Kidney (tissue), 14 donors: ENCODE data around the gene RAPGEF5. TPM values are rescaled to one million over a fixed set of nuclear protein-coding genes. Genes with fewer than 3 reads are reported as not detected.

Experiments
- DNase-seq, 5 donors: peaks; one replicate each; pipeline ENCODE4 v3.0.0-alpha.2; 2013 to 2020
- FAIRE-seq: peaks from 2 replicates; lab custom pipeline; 2012; peaks lifted over from hg19 to GRCh38; lab: Jason Lieb, UNC
- H3K27ac ChIP-seq, 2 donors: one replicate each; pipeline ENCODE4 v1.7.0; 2013; ENCODE audit warnings: low read depth in 2 of 2, low read length in 2 of 2, inconsistent platforms in 1 of 2
- H3K27me3 ChIP-seq: one replicate; pipeline ENCODE4 v1.7.1; 2013; ENCODE audit warnings: low read length, inconsistent platforms; ENCODE audit not compliant: control insufficient read depth, insufficient read depth
- H3K36me3 ChIP-seq, 3 donors: one replicate each; pipeline versions ENCODE4 v1.7.0 to v1.7.1; 2013; ENCODE audit warnings: low read length in 3 of 3, control low read depth in 1 of 3, inconsistent platforms in 1 of 3; ENCODE audit not compliant: insufficient read depth in 3 of 3, control insufficient read depth in 2 of 3
- H3K4me1 ChIP-seq, 3 donors: one replicate each; pipeline versions ENCODE4 v1.7.0 to v1.7.1; 2013; ENCODE audit warnings: low read length in 3 of 3, inconsistent platforms in 1 of 3, low read depth in 1 of 3; ENCODE audit not compliant: control insufficient read depth in 2 of 3, insufficient read depth in 2 of 3
- H3K4me3 ChIP-seq, 3 donors: one replicate each; pipeline versions ENCODE4 v1.7.0 to v1.8.1; 2013; ENCODE audit warnings: low read length in 3 of 3, control low read depth in 1 of 3, inconsistent platforms in 1 of 3
- H3K9ac ChIP-seq, 3 donors: one replicate each; pipeline versions ENCODE4 v1.7.0 to v1.7.1; 2013; ENCODE audit warnings: low read length in 3 of 3, control low read depth in 1 of 3, inconsistent platforms in 1 of 3
- H3K9me3 ChIP-seq, 3 donors: one replicate each; pipeline versions ENCODE4 v1.7.0 to v1.7.1; 2013; ENCODE audit warnings: low read length in 3 of 3, control low read depth in 1 of 3, inconsistent platforms in 1 of 3; ENCODE audit not compliant: control insufficient read depth in 2 of 3, insufficient read depth in 1 of 3
- intact Hi-C: fragments of 100-400 bp; cut with DNase I; formaldehyde crosslinking; loops from one replicate; pipeline ENCODE4 v1.11.1; 2022
- polyA plus RNA-seq: library from polyadenylated mRNA; stranded (reverse); fragments of 350-450 nt; fragmentation: Illumina TruSeq; extraction: RNeasy Lipid Tissue Mini Kit (QIAGEN cat#74804); gene quantifications from one replicate; pipeline ENCODE4 v1.2.3, GENCODE V29; 2014; ENCODE audit warnings: low read depth, low replicate concordance; ENCODE audit not compliant: insufficient read depth
- total RNA-seq: library from RNA; stranded (reverse); fragmentation: NEBNext Ultra II Directional; extraction: Animal tissue kit (Norgen Biotek cat#: 25700); gene quantifications from one replicate; pipeline ENCODE4 v1.2.1, GENCODE V29; 2021
- TF ChIP-seq, protein P1 (sequence below): IDR thresholded peaks from 3 replicates; pipeline ENCODE4 v1.5.1; 2012; ENCODE audit warnings: mild to moderate bottlenecking, moderate library complexity, borderline replicate concordance; ENCODE audit not compliant: insufficient read depth; ENCODE audit errors: extremely low read depth
- donor health status: control.
- donor health status: control.
- donor health status: control.
- donor health status: control.
- donor health status: control.
- donor health status: DM: yes; HTN: yes; CAD: no.
- donor health status: Normal renal cell carcinoma (clear cell type).

Gene RAPGEF5
- total and polyA plus RNA-seq, 2 donors from 2014 or later, result 3.9 to 67.8 TPM

DNA sequence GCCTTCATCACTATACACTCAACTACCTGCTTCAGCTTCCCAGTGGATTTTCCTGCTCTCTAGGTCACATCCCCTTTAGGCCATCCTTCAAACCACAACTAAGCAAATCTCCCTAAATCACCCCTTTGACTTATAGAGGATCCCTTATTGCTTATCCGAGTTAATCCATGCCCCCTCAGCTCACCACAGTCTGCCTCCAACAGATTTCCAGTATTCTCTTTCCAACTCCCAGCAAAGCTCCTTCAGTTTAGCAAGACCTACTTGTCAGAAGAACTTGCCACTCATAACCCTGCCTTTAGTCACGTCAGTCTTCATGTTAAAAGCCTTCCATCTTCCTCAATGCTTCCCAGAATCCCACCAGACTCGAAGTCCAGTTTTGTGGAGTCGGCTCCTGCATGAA, 38.6 kb downstream of the RAPGEF5 start:
- TF ChIP-seq, protein P1, sequence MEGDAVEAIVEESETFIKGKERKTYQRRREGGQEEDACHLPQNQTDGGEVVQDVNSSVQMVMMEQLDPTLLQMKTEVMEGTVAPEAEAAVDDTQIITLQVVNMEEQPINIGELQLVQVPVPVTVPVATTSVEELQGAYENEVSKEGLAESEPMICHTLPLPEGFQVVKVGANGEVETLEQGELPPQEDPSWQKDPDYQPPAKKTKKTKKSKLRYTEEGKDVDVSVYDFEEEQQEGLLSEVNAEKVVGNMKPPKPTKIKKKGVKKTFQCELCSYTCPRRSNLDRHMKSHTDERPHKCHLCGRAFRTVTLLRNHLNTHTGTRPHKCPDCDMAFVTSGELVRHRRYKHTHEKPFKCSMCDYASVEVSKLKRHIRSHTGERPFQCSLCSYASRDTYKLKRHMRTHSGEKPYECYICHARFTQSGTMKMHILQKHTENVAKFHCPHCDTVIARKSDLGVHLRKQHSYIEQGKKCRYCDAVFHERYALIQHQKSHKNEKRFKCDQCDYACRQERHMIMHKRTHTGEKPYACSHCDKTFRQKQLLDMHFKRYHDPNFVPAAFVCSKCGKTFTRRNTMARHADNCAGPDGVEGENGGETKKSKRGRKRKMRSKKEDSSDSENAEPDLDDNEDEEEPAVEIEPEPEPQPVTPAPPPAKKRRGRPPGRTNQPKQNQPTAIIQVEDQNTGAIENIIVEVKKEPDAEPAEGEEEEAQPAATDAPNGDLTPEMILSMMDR, result no peak
- intact Hi-C loops, result no loop called here
- Histone ChIP-seq H3K36me3 (no peaks in the 10 kb centered on the region), H3K27ac (no peak overlapping the region), H3K9me3 (no peaks in the 10 kb centered on the region), H3K27me3 (no peaks in the 10 kb centered on the region), H3K4me3 (no peak overlapping the region), H3K9ac (no peak overlapping the region), H3K4me1 (no peaks in the 10 kb centered on the region)
- FAIRE-seq (no peak), DNase-seq (no peak)

DNA sequence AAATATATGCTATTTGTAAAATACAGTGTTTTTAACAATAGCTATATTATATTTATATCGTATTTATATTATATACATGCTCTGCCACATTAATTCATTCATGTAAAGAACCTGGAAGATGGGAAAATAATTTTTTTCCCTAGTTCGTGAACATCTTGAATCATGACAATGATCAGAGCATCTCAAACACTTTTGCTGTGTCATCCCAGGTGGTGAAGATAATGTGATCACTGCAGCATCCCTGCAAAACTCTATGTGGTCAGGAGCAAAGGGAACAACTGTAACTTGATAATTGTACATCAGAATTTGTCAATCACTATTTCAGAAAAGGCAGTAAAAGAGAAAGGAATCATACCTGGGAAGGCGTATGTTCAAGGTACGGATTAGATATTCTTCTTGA, 39.3 kb downstream of the RAPGEF5 start:
- no peaks in the 10 kb centered on the region for H3K36me3 ChIP-seq
- no peaks in the 10 kb centered on the region for H3K9me3 ChIP-seq
- no peak overlapping the region for H3K9ac ChIP-seq
- no peaks in the 10 kb centered on the region for H3K4me1 ChIP-seq
- FAIRE-seq (no peak), DNase-seq (no peak)
- no peak overlapping the region for H3K4me3 ChIP-seq
- intact Hi-C loops, result no loop called here
- TF ChIP-seq, protein P1, result no peak
- no peaks in the 10 kb centered on the region for H3K27me3 ChIP-seq
- H3K27ac ChIP-seq, result no peak overlapping the region

DNA sequence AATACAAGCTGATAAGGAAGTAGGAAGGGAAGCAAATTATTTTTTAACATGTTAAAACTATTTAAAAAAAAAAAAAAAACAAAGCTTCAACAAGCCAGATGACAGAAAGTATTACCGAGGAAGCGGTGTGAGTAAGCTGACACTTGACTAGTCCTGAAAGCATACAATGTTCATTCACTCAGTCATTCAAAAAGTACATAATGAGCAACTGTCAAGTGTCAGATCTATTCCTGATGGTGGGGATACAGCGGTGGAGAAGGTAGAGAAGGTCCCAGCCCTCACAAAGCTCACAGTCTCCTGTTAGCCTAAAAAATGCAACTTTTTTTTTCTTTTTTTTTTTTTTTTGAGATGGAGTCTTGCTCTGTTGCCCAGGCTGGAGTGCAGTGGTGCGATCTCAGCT, 40.0 kb downstream of the RAPGEF5 start:
- no peak overlapping the region for H3K4me3 ChIP-seq
- no peaks in the 10 kb centered on the region for H3K36me3 ChIP-seq
- no peak for DNase-seq
- H3K27ac ChIP-seq, result no peak overlapping the region
- H3K27me3 ChIP-seq, result no peaks in the 10 kb centered on the region
- no peak for FAIRE-seq
- intact Hi-C loops, result no loop called here
- TF ChIP-seq, protein P1, result no peak
- no peak overlapping the region for H3K9ac ChIP-seq
- H3K9me3 ChIP-seq, result no peaks in the 10 kb centered on the region
- no peaks in the 10 kb centered on the region for H3K4me1 ChIP-seq

DNA sequence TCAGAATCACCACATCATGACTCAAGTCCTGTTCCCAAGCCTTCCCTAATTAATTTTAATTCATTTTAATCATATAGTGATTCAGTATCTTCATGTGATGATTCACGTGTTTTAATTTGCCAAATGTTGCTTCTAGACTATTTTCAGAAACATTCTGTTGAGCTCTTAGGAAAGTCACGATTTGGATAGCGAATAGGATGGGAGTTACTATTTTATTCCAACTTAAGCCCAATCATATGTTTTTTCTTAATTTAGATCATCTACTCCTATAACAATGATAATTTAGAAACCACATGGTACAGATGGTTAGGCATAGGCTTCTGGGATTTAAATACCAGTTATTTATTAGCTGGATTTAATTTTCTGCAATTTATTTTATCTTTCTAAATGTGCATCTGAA, 49.1 kb downstream of the RAPGEF5 start:
- intact Hi-C loops, result no loop called here
- TF ChIP-seq, protein P1, result no peak
- Histone ChIP-seq H3K27me3 (no peaks in the 10 kb centered on the region), H3K9ac (no peak overlapping the region), H3K36me3 (no peaks in the 10 kb centered on the region), H3K9me3 (no peaks in the 10 kb centered on the region), H3K4me3 (no peak overlapping the region), H3K27ac (no peak overlapping the region), H3K4me1 (no peaks in the 10 kb centered on the region)
- DNase-seq (no peak), FAIRE-seq (no peak)
